A549 treated with Mapracorat at 1 μM for 4 hours (cell line): ENCODE measurements around the gene OR4M1. TPM values are rescaled to one million over a fixed set of nuclear protein-coding genes. Genes with fewer than 3 reads are reported as not detected.

Experiments
- total RNA-seq: library from RNA; stranded (reverse); fragments of 200-300 nt; extraction: Qiagen RNA extraction; gene quantifications from 5 replicates; pipeline ENCODE4 v1.2.3, GENCODE V29; 2022

OR4M1 gene, protein sequence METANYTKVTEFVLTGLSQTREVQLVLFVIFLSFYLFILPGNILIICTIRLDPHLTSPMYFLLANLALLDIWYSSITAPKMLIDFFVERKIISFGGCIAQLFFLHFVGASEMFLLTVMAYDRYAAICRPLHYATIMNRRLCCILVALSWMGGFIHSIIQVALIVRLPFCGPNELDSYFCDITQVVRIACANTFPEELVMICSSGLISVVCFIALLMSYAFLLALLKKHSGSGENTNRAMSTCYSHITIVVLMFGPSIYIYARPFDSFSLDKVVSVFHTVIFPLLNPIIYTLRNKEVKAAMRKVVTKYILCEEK
- total RNA-seq = not detected in 5 replicates

GRCh38 chr14:19773204-19773603 lies at the start of gene OR4M1:
Gene OR4M1 (plus strand): TSS chr14:19773504. CDS start chr14:19780323, 6,819 bp downstream.

GRCh38 chr14:19743256-19743655 lies 30.0 kb upstream of the OR4M1 start, which contains the start of gene OR4Q3:
Gene OR4Q3 (plus strand): TSS chr14:19743571.

GRCh38 chr14:19803470-19803869 lies 30.2 kb downstream of the OR4M1 start, which contains the start of gene OR4N2:
Gene OR4N2 (plus strand): TSS chr14:19803770. CDS start chr14:19827449, 23,679 bp downstream.

Other genes starting within 250 kb of the OR4M1 start
- not detected in 5 replicates for gene OR11H2, start 59.6 kb upstream of the OR4M1 start, total RNA-seq
- gene OR4Q3, start 29.9 kb upstream of the OR4M1 start, total RNA-seq = not detected in 5 replicates
- gene OR4N2, start 30.3 kb downstream of the OR4M1 start, total RNA-seq = not detected in 5 replicates
- not detected in 5 replicates for gene OR4K2, start 101.6 kb downstream of the OR4M1 start, total RNA-seq
- gene OR4K5, start 147.1 kb downstream of the OR4M1 start, total RNA-seq = not detected in 5 replicates
- gene OR4K1, start 157.4 kb downstream of the OR4M1 start, total RNA-seq = not detected in 5 replicates
- not detected in 5 replicates for gene OR4K15, start 202.1 kb downstream of the OR4M1 start, total RNA-seq
- gene OR4Q2, start 228.7 kb downstream of the OR4M1 start, total RNA-seq = not detected in 5 replicates
- gene OR4K14, start 245.8 kb downstream of the OR4M1 start, total RNA-seq = not detected in 5 replicates